Subcutaneous adipose tissue (tissue), 4 donors: Measurements from ENCODE around the gene TSEN54. TPM values are rescaled to one million over a fixed set of nuclear protein-coding genes. Genes with fewer than 3 reads are reported as not detected.

Experiments used
- total RNA-seq, 4 donors: library from RNA; depleted of rRNA; stranded (reverse); fragments of >200 nt; gene quantifications; one replicate each; pipeline ENCODE4 v1.1.0, GENCODE V29; 2016
- TF ChIP-seq, protein P1 (sequence below): fragments of 450-650 bp; IDR thresholded peaks from one replicate; pipeline ENCODE4 v1.5.1; 2016; ENCODE audit warnings: low read depth, mild to moderate bottlenecking, control low read depth, antibody characterized with exemption, moderate library complexity

The TSEN54 gene
- total RNA-seq, 4 donors from 2014 or later, result 9.5 to 23.8 (median 17.3) TPM

DNA sequence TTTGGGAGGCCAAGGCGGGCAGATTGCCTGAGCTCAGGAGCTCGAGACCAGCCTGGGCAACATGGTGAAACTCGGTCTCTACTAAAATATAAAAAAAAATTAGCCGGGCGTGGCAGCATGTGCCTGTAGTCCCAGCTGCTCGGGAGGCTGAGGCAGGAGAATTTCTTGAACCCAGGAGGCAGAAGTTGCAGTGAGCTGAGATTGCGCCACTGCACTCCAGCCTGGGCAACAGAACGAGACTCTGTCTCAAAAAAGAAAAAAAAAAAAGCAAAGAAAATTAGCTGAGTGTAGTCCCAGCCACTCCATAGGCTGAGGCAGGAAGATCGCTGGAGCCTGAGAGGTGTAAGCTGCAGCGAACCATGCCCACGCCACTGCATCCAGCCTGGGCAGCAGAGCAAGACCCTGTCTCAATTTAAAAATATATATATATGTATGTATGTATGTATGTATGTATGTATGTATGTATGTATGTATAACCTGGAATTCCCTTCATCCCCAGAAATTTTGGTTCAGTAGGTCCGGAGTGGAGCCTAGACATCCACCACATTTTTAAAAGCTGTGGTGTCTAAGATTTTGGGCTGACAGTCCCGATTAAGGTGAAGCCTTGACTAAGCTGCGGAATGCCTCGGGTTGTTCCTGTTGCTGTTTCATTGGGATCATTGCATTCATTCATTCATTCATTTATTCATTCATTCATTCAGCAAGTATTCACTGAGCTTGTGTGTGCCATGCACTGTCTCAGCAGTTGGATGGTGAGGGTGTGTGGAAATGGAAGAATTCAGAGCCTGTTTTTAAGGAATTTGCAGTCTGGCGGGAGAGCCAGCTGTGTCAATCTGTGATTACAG, 34.0 kb upstream of the TSEN54 start:
- TF ChIP-seq, protein P1, sequence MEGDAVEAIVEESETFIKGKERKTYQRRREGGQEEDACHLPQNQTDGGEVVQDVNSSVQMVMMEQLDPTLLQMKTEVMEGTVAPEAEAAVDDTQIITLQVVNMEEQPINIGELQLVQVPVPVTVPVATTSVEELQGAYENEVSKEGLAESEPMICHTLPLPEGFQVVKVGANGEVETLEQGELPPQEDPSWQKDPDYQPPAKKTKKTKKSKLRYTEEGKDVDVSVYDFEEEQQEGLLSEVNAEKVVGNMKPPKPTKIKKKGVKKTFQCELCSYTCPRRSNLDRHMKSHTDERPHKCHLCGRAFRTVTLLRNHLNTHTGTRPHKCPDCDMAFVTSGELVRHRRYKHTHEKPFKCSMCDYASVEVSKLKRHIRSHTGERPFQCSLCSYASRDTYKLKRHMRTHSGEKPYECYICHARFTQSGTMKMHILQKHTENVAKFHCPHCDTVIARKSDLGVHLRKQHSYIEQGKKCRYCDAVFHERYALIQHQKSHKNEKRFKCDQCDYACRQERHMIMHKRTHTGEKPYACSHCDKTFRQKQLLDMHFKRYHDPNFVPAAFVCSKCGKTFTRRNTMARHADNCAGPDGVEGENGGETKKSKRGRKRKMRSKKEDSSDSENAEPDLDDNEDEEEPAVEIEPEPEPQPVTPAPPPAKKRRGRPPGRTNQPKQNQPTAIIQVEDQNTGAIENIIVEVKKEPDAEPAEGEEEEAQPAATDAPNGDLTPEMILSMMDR, result no peak

DNA sequence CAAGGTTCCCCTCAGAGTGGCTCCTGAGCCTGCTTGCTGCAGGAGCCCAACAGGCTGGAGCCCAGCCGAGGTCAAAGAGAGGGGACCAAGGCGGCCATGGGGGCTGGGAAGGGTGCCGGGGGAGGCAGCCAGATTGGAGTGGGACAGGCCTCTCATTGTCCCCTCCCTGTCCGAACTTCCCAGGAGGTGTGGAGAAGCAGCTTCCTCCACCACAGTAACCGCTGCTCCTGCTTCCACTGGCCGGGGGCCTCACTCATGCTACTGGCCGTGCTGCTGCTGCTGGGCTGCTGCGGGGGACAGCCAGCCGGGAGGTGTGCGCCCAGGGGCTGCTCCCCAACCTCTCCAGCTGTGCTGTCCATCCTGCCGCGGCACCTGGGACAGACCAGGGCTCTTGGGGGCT, 30.6 kb upstream of the TSEN54 start:
- TF ChIP-seq, protein P1, result no peak

DNA sequence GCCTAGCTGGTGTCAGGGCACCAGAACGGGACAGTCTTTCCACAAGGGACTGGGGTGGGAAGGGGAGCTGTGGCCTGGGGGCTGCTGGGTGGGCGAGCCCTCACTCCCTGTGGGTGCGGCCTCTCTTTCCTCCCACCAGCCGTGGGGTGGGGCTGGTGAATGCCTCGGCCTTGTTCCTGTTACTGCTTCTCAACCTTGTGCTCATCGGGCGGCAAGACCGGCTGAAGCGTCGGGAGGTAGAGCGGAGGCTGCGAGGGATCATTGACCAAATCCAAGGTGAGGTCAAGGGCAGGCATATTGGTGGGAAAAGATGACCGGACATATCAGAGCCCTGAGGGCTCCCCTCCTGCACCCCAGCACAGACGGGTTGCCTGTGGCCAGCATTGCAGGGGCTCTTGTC, 30.2 kb upstream of the TSEN54 start:
- TF ChIP-seq, protein P1, result no peak

DNA sequence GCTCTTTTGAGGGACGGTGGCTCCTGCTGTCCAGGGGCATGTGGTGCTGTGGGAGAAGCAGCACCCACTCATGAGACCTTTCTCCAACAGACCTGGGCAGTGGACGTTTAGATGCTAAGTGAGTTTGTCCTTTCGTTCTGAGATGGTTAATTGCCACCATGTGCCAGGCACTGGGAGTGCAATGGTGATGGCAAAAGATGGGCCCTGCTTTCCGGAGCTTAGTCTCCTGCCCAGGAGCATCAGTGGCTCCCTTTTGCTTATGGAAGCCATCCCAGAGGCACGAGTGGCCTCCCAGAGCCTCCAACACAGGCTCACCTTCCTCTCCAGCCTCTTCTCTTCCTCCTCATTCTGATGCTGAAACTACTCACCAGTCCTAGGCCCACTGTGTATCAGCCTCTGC, 29.4 kb upstream of the TSEN54 start:
- TF ChIP-seq, protein P1, result no peak

DNA sequence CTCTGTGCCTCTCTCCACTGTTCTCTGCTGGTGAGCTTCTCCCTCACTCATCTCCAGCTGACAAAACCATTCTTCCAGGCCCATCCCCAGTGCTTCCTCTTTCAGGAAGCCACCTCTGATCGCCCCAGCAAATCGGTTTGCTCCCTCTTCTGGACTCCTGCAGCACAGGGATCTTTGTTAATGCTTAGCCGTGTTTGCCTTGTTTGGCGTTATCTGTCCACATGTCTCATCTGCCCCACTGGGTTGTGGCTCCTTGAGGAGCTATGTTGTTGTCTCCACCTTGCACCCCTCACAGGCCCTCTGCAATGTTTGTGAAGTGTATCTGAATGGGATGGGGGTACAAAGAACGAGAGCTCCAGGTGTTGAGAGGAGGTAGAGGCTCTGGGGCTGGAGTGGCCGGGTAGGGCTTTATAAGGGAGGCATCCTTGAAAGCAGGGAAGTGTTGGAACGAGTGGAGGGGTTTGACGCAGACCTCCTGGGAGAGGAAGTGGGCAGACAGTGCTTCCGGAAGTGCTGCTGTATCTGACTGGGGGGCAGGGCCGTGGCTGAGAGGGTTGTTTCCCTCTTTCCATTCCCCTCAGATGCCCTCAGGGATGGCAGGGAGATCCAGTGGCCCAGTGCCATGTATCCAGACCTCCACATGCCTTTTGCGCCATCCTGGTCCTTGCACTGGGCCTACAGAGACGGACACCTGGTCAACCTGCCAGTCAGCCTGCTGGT, 28.8 kb upstream of the TSEN54 start:
- TF ChIP-seq, protein P1, result no peak

DNA sequence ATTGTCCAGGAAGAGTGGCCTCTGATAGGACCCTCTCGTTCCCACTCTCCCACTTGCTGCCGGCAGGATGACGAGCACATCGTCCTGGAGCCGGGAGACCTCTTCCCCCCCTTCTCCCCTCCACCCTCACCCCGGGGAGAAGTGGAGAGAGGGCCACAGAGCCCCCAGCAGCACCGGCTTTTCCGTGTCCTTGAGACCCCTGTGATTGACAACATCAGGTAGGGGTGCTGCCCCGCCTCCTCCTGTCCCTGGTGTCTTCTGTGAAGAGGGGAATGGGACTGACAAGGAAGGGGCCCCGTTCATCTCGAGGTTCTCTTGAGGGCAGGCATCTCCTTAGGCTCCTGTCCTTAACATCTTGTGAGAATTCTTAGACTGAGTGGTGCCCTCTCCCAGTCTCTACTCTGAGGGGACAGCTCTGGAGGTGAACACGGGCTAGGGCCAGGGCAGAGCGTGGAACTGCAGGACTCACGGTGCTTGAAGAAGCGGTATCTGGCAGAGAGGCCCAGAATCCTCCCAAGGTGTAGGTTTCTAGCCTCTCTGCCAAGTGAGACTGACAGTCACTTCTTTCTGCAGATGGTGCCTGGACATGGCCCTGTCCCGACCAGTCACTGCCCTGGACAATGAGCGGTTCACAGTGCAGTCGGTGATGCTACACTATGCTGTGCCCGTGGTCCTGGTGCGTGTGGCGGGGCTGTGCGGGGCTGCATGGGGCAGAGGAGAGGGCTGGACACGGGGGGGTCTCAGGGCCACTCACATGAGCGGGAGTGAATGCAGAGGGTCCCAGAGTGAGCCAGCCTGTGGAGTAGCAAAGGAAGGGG, 27.4 kb upstream of the TSEN54 start:
- TF ChIP-seq, protein P1, result no peak
